HPDE6-E6E7 (cell line): ENCODE results near the gene TBC1D32.
A peak's percentile ranks its signal among the peaks of the same experiment; 100 is the strongest.
"Not testable (repeated sequence)": the region's sequence is repeated elsewhere in the genome, so short reads cannot be mapped to it uniquely, and the experiment has no call there.

Experiments used
- DNase-seq: peaks from one replicate; pipeline ENCODE4 v3.0.0; 2011; ENCODE audit warnings: missing footprints; ENCODE audit errors: extremely low spot score

The TBC1D32 gene

DNA sequence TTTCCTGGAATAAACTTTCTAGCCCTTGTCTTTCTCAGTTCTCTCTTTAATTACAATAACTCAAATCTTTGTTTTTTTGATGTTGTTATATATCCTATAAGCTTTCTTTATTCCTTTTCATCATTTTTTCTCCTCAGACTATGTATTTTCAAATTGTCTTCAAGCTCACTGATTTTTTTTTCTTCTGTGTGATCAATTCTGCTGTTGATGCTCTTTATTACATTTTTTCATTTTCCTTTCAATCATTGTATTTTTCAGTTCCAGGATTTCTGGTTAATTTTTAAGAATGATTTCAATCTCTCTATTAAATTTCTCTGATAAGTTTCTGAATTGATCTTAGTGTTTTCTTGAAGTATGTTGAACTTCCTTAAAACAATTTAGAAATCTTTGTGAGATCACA, 209.7 kb downstream of the TBC1D32 start:
- no peak for DNase-seq

GRCh38 chr6:121112356-121112755, 221.9 kb downstream of the TBC1D32 start:
- DNase-seq: no peak

DNA sequence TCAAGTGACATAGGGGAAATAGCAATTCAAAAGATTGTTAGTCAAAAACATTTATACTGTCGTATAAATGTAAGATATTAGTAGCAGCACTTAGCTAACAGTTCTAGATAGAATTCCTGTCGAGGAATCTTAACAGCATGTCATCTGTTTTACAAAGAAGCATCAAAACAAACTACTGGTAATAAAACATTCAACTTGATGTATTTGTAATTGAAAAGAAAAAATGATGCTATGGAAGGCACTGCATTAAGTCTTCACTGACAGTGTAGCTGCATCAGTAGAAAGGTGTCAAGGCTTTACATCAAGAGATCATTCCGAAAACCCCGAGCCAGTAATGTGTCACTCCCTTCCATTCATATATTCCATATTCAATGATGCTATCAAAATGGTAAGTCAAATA, 223.5 kb downstream of the TBC1D32 start:
- no peak for DNase-seq

DNA sequence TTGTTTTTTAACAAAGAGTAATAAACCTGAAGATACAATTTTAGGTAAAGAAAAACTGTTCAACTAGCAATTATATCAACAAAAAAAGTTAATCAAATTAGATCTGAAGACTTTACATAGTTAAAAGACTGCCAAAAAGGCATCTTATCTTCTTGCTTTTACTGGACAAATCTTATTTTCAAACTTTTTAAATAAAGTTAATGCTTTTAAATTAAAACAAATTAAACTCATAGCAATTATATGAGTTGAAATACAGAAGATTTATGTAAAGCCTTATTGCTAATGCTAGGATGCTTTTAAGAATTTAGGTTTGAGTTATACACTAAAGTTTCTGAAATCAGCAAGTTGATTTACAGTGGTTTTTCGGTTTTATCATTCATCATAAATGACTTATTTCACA, 227.3 kb downstream of the TBC1D32 start:
- no peak for DNase-seq

DNA sequence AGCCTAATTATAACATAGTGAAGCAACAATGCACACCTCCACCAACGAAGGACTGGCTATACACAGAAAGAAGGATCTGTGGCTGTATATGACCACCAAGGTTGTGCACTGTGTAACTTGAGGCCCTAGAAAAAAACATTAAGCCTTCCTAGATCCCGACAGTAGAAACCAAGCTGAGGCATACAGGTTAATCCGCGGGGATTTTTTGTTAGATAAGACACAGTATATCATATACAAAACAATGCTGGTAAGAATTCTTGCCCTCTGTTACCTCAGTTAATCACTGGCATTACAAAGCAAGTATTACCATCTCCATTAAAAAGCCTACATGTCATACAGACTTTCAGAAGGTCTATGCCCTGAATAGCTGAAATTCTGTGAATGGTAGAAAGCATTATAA, 228.8 kb downstream of the TBC1D32 start:
- no peak for DNase-seq

DNA sequence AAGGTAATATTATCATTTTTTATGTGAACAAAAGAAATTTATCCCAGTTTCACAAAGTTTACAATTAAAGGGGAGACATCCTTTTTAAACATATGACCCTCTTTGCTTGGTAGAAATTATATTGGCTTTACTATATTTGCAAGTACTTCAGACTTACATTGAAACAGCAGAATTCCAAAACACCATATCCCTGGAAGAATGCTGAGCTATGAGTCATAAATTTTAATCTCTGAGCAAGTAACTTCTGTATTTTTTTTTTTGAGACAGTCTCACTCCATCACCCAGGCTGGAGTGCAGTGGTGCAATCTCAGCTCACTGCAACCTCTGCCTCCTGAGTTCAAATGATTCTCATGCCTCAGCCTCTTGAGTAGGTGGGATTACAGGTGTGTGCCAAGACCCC, 240.4 kb downstream of the TBC1D32 start:
- no peak for DNase-seq

GRCh38 chr6:121090492-121090891, 243.8 kb downstream of the TBC1D32 start:
- DNase-seq: no peak

DNA sequence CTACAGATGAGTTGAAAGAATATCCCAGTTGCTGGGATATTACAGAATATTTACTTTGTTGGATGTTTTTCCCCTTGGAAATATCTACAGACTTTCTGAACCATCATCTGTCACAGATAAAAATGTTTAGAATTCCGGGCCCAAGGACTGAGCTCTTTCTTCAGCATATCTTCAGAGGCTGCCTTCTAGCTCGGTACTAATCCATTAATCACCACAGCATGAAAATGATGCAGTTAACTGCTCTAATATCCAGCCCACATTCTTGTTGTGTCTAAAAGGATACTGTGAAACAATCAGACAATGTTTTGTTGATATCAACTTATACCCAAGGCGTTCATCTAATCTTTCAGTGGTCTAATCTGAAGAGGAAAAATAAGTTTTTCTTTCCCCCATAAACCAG, 247.4 kb downstream of the TBC1D32 start:
- no peak for DNase-seq

DNA sequence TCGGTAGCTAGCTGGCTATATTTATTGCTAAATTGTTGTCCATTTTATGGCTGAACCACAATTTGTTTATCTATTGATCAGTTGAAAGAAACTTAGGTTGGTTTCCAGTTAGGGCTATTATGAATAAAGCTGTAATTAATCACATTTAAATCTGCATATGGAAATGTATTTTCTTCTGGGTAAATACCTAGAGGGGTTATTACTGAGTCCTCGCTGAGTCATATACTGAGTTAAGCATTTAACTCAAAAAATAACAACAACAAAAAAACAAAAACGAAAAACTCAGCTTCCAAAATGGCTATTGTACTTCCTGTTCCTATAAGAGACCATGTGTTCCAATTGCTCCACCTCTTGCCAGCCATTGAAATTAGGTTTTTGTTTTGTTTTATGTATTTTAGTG, 258.2 kb downstream of the TBC1D32 start:
- no peak for DNase-seq

- not testable (repeated sequence) for DNase-seq
Observed at GRCh38 chr6:121068749-121069148, 265.5 kb downstream of the TBC1D32 start.

- no peak for DNase-seq
Observed at GRCh38 chr6:121067381-121067780, 266.9 kb downstream of the TBC1D32 start.

DNA sequence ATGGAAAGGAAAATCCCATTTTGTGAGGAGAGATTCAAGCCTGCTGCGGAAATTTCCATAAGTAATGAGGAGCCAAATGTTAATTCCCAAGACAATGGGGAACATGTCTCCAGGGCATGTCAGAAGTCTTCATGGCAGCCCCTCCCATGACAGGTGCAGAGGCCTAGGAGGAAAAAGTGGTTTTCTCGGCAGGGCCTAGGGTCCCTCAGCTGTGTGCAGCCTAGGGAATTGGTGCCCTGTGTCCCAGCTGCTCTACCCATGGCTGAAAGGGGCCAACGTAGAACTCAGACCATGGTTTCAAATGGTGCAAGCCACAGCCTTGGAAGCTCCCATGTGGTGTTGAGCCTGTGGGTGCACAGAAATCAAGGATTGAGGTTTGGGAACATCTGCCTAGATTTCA, 269.9 kb downstream of the TBC1D32 start:
- DNase-seq: no peak

DNA sequence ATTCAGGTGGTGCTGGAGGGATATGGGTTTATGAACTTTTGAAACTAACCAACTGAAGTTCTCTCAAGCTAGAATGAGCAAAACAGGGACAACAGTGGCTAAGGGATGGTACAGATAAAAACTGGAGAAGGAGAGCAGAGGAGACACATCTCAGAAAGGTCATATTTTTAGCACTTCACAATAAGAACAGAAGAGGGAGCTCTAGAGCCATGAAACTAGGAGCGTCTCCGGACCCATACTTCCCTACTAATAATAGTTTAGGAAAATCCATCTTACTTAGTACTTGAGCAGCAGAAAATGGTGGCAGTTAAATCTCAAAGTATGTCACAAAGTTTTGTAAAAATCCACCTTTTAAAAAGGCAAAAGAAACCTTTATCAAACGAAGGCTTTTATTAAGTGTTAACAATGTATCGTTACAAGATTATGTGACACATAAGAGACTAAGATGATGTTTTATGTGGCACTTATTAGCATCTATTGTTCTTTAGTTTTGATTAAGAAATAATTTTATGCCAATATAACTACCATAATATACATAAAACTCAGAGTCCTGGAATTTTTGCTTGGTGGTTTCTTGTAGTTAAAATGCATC, 278.6 kb downstream of the TBC1D32 start:
- DNase-seq: peak; percentile 36

- DNase-seq: not testable (repeated sequence)
Observed at GRCh38 chr6:121048593-121048992, 285.7 kb downstream of the TBC1D32 start.

DNA sequence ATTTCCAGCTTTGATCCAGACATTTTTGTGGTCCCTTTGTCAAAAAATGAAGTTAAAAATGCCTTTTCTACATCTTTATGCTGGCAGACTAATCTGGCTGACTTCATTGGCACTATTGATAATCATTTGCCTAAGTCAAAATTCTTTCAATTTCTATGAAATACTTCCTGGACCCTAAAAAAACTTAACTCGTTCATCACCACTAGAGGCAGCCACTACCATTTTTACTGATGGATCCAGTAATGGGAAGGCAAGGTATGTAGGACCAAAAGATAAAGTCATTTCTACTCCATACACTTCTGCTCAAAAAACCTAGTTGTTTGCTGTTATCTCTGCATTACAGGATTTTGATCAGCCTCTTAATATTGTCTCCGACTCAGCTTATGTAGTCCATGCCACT, 289.4 kb downstream of the TBC1D32 start:
- DNase-seq: not testable (repeated sequence)

- not testable (repeated sequence) for DNase-seq
Observed at GRCh38 chr6:121043706-121044105, 290.6 kb downstream of the TBC1D32 start.

DNA sequence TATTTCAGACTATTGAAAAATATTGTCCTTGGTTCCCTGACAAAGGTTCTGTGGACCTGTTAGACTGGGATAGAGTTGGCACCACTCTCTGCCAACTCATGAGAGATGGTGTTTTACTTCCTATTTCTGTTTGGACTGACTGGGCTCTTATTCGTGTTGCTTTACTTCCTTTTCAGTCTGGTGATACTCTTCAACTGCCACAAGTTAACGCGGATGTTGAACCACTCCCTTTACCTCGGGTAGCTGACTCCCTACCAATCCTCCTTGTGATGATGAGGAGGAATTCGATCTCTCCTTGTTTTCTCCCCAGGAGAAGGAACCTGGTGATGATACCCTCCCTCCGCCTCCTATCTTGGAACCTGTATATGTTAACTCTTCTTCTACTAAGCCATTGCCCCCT, 291.1 kb downstream of the TBC1D32 start:
- DNase-seq: not testable (repeated sequence)

DNA sequence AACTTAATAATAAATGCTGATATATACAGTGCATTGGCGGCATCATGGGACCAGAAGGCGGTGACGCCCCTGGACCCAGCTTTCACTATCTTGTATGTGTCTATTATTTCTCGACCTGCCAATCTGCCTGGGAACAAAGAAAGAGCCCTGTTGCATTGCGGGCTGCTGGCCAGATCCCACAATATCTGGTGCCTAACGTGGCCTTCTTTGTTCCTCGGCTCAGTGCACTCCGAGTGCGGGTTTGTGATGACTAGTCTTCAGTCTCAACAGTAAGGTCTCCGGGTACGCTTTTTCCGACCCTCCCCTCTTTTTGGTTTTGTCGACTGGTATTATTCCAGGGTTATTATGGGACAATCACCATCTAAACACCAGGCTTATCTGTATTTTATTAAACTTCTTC, 291.5 kb downstream of the TBC1D32 start:
- DNase-seq: no peak

DNA sequence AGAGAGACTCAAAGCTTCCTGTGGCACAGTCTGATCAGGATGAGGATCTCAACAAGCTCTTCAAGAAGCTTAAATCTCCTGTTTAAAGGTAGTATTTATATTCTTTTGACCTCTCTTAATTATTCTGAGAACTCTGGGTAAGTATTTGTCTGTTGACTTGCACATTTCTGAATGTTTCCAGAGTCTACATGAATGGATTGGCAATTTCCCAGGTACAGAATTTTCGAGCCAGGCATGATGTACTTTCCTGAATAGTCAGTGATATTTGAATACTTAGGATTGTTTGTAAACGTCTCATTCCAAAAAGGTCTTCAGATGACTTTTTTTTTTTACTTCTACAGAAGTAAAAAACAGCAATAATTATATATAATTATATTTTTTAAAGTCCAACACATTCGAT, 293.4 kb downstream of the TBC1D32 start:
- no peak for DNase-seq

DNA sequence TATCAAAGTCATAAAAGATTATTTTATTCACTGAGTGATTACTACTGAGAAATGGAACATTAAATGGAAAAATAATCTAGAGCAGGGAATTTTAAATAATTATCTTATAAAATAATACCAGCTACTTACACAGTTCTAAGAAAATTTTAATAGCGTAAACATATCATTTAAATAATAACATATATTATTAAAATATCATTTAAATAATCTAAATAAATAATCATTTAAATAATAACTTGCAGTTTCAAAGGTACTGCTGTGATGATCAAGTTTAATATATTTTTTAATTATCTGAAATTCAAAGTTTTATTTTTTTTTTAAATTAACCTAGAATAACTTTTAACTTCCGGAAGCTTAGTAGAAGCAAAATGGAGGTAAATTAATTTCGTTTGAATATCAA, 301.2 kb downstream of the TBC1D32 start:
- no peak for DNase-seq

DNA sequence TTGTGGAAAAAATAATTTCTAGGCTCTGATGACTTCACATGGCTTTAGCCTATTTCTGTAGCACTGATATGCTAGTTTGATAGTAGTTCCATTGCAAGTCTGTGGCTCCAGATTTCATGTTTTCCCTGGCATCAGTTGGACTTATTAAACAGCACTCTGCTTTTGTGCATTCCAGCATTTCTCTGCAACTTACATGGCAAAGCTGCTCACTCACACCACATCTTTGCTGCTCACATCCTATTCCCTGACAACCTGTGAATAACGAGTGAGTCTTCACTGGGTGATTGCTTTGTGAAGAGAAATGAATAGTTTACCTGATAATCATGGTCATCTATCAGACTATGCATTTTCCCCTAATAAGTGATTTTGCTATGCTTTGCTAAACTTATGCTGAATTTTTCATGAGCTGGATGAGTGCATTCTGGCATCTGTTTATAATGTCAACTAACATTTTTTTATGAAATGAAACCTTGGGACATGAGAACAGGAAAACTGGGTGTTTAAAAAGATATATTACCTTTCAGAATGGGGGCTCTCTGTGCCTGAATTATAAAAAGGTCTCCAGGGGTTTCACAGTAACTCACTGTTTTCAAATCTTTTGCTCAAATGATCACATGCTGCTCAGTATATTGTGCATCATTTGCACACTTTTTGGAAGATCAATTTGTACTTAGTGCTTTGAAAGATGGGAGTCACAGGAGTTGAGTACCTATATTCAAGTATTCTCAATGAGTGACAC, 301.8 kb downstream of the TBC1D32 start:
- DNase-seq: no peak
